H9 (cell line): ENCODE data around the gene TLR6. TPM values are rescaled to one million over a fixed set of nuclear protein-coding genes. Genes with fewer than 3 reads are reported as not detected.

Source experiments
- DNase-seq: peaks from one replicate; pipeline ENCODE4 v3.0.0-alpha.2; 2017
- H2AFZ ChIP-seq: one replicate; pipeline ENCODE4 v1.6.1; 2013; ENCODE audit warnings: mild to moderate bottlenecking, low read length, control low read depth, moderate library complexity
- H2AK5ac ChIP-seq: 2 replicates; pipeline ENCODE4 v1.6.1; 2013; ENCODE audit warnings: low read length, control low read depth, mixed read lengths; ENCODE audit not compliant: insufficient read length
- H2BK120ac ChIP-seq: one replicate; pipeline ENCODE4 v1.6.1; 2013; ENCODE audit warnings: low read depth, mild to moderate bottlenecking, low read length, control low read depth, inconsistent platforms; ENCODE audit not compliant: poor library complexity, severe bottlenecking
- H2BK12ac ChIP-seq: 2 replicates; pipeline ENCODE4 v1.6.1; 2013; ENCODE audit warnings: low read length, control low read depth, mixed read lengths, low read depth; ENCODE audit not compliant: insufficient read length
- H2BK15ac ChIP-seq: 2 replicates; pipeline ENCODE4 v1.6.1; 2013; ENCODE audit warnings: low read depth, low read length, control low read depth
- H2BK20ac ChIP-seq: one replicate; pipeline ENCODE4 v1.6.1; 2013; ENCODE audit warnings: low read depth, mild to moderate bottlenecking, low read length, control low read depth, inconsistent platforms; ENCODE audit not compliant: poor library complexity, severe bottlenecking
- H2BK5ac ChIP-seq: 2 replicates; pipeline ENCODE4 v1.6.1; 2013; ENCODE audit warnings: low read length, control low read depth, mixed read lengths; ENCODE audit not compliant: insufficient read length
- H3K14ac ChIP-seq: 2 replicates; pipeline ENCODE4 v1.6.1; 2013; ENCODE audit warnings: low read length, control low read depth; ENCODE audit not compliant: insufficient read depth
- H3K18ac ChIP-seq: 2 replicates; pipeline ENCODE4 v1.6.1; 2013; ENCODE audit warnings: low read depth, mild to moderate bottlenecking, mixed read lengths, low read length, control low read depth; ENCODE audit not compliant: insufficient read length
- H3K23ac ChIP-seq: 2 replicates; pipeline ENCODE4 v1.6.1; 2013; ENCODE audit warnings: low read length, control low read depth, mixed read lengths, low read depth; ENCODE audit not compliant: insufficient read length
- H3K23me2 ChIP-seq: 2 replicates; pipeline ENCODE4 v1.6.1; 2013; ENCODE audit warnings: low read depth, mild to moderate bottlenecking, mixed read lengths, low read length, control low read depth; ENCODE audit not compliant: insufficient read length, poor library complexity, severe bottlenecking
- H3K27ac ChIP-seq: 2 replicates; pipeline ENCODE4 v1.5.1; 2013; ENCODE audit warnings: low read length, control low read depth, mixed read lengths, low read depth; ENCODE audit not compliant: insufficient read length
- H3K27me3 ChIP-seq: 2 replicates; pipeline ENCODE4 v1.6.1; 2013; ENCODE audit warnings: low read length, control low read depth, inconsistent platforms; ENCODE audit not compliant: insufficient read depth
- H3K4ac ChIP-seq: 2 replicates; pipeline ENCODE4 v1.6.1; 2013; ENCODE audit warnings: low read depth, mild to moderate bottlenecking, control low read depth, inconsistent platforms, low read length, moderate library complexity
- H3K4me1 ChIP-seq: 2 replicates; pipeline ENCODE4 v1.6.1; 2013; ENCODE audit warnings: low read length, control low read depth, inconsistent platforms; ENCODE audit not compliant: insufficient read depth
- H3K4me2 ChIP-seq: 2 replicates; pipeline ENCODE4 v1.6.1; 2013; ENCODE audit warnings: low read length, control low read depth, mixed read lengths; ENCODE audit not compliant: insufficient read length, insufficient read depth
- H3K56ac ChIP-seq: 2 replicates; pipeline ENCODE4 v1.6.1; 2013; ENCODE audit warnings: low read depth, mild to moderate bottlenecking, mixed read lengths, low read length, control low read depth; ENCODE audit not compliant: insufficient read length
- H3K79me1 ChIP-seq: 2 replicates; pipeline ENCODE4 v1.6.1; 2013; ENCODE audit warnings: low read depth, mild to moderate bottlenecking, moderate library complexity, low read length, control low read depth, inconsistent platforms; ENCODE audit not compliant: insufficient read depth, poor library complexity, severe bottlenecking
- H3K79me2 ChIP-seq: 2 replicates; pipeline ENCODE4 v1.6.1; 2013; ENCODE audit warnings: low read length, control low read depth, inconsistent platforms; ENCODE audit not compliant: insufficient read depth
- H3K9ac ChIP-seq: 2 replicates; pipeline ENCODE4 v1.6.1; 2013; ENCODE audit warnings: low read length, control low read depth, mixed read lengths; ENCODE audit not compliant: insufficient read length; ENCODE audit errors: extremely low read depth
- H3K9me3 ChIP-seq: one replicate; pipeline ENCODE4 v1.6.1; 2013; ENCODE audit warnings: low read depth, low read length, inconsistent platforms; ENCODE audit not compliant: control insufficient read depth
- H3T11ph ChIP-seq: one replicate; pipeline ENCODE4 v1.6.1; 2013; ENCODE audit warnings: mild to moderate bottlenecking, low read length, control low read depth, inconsistent platforms
- H4K20me1 ChIP-seq: one replicate; pipeline ENCODE4 v1.6.1; 2013; ENCODE audit not compliant: control insufficient read depth, insufficient read length, insufficient read depth
- H4K5ac ChIP-seq: 2 replicates; pipeline ENCODE4 v1.6.1; 2013; ENCODE audit warnings: low read depth, mild to moderate bottlenecking, mixed read lengths, low read length, control low read depth; ENCODE audit not compliant: insufficient read length
- H4K8ac ChIP-seq: replicated peaks from 2 replicates; pipeline ENCODE4 v1.6.1; 2013; ENCODE audit warnings: low read length, control low read depth, mixed read lengths, low read depth; ENCODE audit not compliant: insufficient read length
- H4K91ac ChIP-seq: 2 replicates; pipeline ENCODE4 v1.6.1; 2013; ENCODE audit warnings: low read depth, mild to moderate bottlenecking, moderate library complexity, mixed read lengths, low read length, control low read depth; ENCODE audit not compliant: insufficient read length
- H3K27ac Mint-ChIP-seq, 3 experiments: 2 replicates in 2 of 3; 3 replicates in 1 of 3; pipeline ENCODE4 v1.8.0; 2020 to 2021; ENCODE audit warnings: mixed read lengths in 3 of 3, mild to moderate bottlenecking in 1 of 3, moderate library complexity in 1 of 3
- H3K27me3 Mint-ChIP-seq: 2 replicates; pipeline ENCODE4 v1.8.0; 2021; ENCODE audit warnings: low read depth, mild to moderate bottlenecking, moderate library complexity, mixed read lengths
- H3K36me3 Mint-ChIP-seq, 3 experiments: 2 replicates in 2 of 3; 3 replicates in 1 of 3; pipeline ENCODE4 v1.8.0; 2020 to 2021; ENCODE audit warnings: low read depth in 3 of 3, mixed read lengths in 3 of 3; ENCODE audit not compliant: insufficient read depth in 1 of 3
- H3K4me1 Mint-ChIP-seq, 2 experiments: 2 replicates each; pipeline ENCODE4 v1.8.0; 2020; ENCODE audit warnings: mixed read lengths in 2 of 2
- H3K4me3 Mint-ChIP-seq, 2 experiments: 2 replicates in 1 of 2; 3 replicates in 1 of 2; pipeline ENCODE4 v1.8.0; 2020 to 2021; ENCODE audit warnings: mild to moderate bottlenecking in 2 of 2, mixed read lengths in 2 of 2, moderate library complexity in 1 of 2
- H3K9me3 Mint-ChIP-seq, 2 experiments: 2 replicates in 1 of 2; 3 replicates in 1 of 2; pipeline ENCODE4 v1.8.0; 2020; ENCODE audit warnings: mild to moderate bottlenecking in 2 of 2, mixed read lengths in 2 of 2, moderate library complexity in 1 of 2
- CTCF ChIP-seq: fragments of 200-600 bp; sonication (generic); conservative IDR thresholded peaks from 3 replicates; pipeline ENCODE4 v1.8.0; 2021; ENCODE audit warnings: antibody characterized with exemption, mild to moderate bottlenecking
- WGBS: extraction: QIAGEN DNeasy Blood & Tissue Kit; methylation state at CpG from one replicate; pipeline ENCODE4 v1.1.7; 2013; ENCODE audit warnings: missing lambda C conversion rate, low lambda C conversion rate, mixed read lengths; ENCODE audit not compliant: insufficient read length; ENCODE audit errors: extremely low coverage; 5-methylcytosine and 5-hydroxymethylcytosine counted together
- microRNA-seq: library from miRNA; unstranded; fragments of <30 nt; microRNA quantifications from one replicate; pipeline ENCODE4, GENCODE V29; 2020; ENCODE audit warnings: borderline microRNAs expressed
- total RNA-seq: library from RNA; stranded (reverse); gene quantifications from 2 replicates; pipeline ENCODE4 v1.2.1, GENCODE V29; 2021

TLR6 gene
- total RNA-seq, 1 experiment from 2014 or later = 0.11 TPM

GRCh38 chr4:38774181-38774955 is 82.2 kb downstream of the TLR6 start:
- Mint-ChIP-seq H3K9me3 (peaks cover 3 to 6% of the 10 kb centered on the region in 2 experiments; a peak in 2 of 5 replicates), H3K36me3 (no peaks in the 10 kb centered on the region), H3K27ac (no peak overlapping the region), H3K4me3 (no peak overlapping the region), H3K4me1 (no peaks in the 10 kb centered on the region), H3K27me3 (no peaks in the 10 kb centered on the region; the same call in none of the 2 replicates)
- Histone ChIP-seq H2BK20ac (no peak overlapping the region), H3K4me2 (no peak overlapping the region), H3K23ac (no peak overlapping the region), H2AK5ac (no peak overlapping the region), H3K14ac (no peak overlapping the region), H3K4me1 (no peaks in the 10 kb centered on the region), H2BK5ac (no peak overlapping the region), H2BK120ac (no peak overlapping the region), H3T11ph (no peak overlapping the region), H4K5ac (no peak overlapping the region), H4K8ac (no peak overlapping the region), H2BK12ac (no peak overlapping the region), H3K27me3 (no peaks in the 10 kb centered on the region), H3K56ac (no peak overlapping the region), H3K4ac (no peak overlapping the region), H3K27ac (no peak overlapping the region), H3K23me2 (no peaks in the 10 kb centered on the region), H3K79me2 (no peaks in the 10 kb centered on the region), H4K91ac (no peak overlapping the region), H3K79me1 (no peaks in the 10 kb centered on the region), H3K18ac (no peak overlapping the region), H4K20me1 (no peaks in the 10 kb centered on the region), H3K9ac (no peak overlapping the region), H2AFZ (no peak overlapping the region), H3K9me3 (no peaks in the 10 kb centered on the region), H2BK15ac (no peak overlapping the region)
- 100% methylated on average over 2 of the region's 8 CpGs for WGBS
- TF ChIP-seq CTCF = no peak
- no peak for DNase-seq

Small RNAs within 50 kb of the gene (microRNA-seq; reads per million reads assigned to microRNA genes)
- 8.6 reads per million, percentile 43 among the genes with 10 or more reads in this experiment for gene MIR574

Other genes with a start within 250 kb of the TLR6 start
- 26.2 and 29.0 TPM in 2 replicates for gene KLF3, start 192.6 kb downstream of the TLR6 start, total RNA-seq
- gene TLR10, start 73.8 kb downstream of the TLR6 start, total RNA-seq = not detected in 2 replicates
- gene TLR1, start 52.0 kb downstream of the TLR6 start, total RNA-seq = not detected in 2 replicates
- gene FAM114A1, start 11.0 kb upstream of the TLR6 start, total RNA-seq = 9.9 and 10.3 TPM in 2 replicates
- not detected in 2 replicates for gene TMEM156, start 175.6 kb upstream of the TLR6 start, total RNA-seq
- 16.0 and 16.8 TPM in 2 replicates for gene KLHL5, start 205.4 kb upstream of the TLR6 start, total RNA-seq